Germinal center (tissue), 1 donor: ENCODE measurements around the gene NPM1.

Experiments
- DNase-seq: peaks from one replicate; pipeline ENCODE4 v3.0.0; 2012; ENCODE audit warnings: mixed read lengths, low spot score

NPM1 gene

GRCh38 chr5:171428168-171428696 is 40.6 kb downstream of the NPM1 start:
- DNase-seq = no peak

GRCh38 chr5:171428809-171429542 is 41.3 kb downstream of the NPM1 start:
- no peak for DNase-seq

- DNase-seq = no peak
Observed at GRCh38 chr5:171429543-171429910, 41.9 kb downstream of the NPM1 start.

GRCh38 chr5:171431251-171431777 is 43.7 kb downstream of the NPM1 start:
- DNase-seq = no peak

GRCh38 chr5:171432076-171432475 is 44.4 kb downstream of the NPM1 start:
- DNase-seq = no peak

- DNase-seq = no peak
Observed at GRCh38 chr5:171432583-171433351, 45.1 kb downstream of the NPM1 start.

GRCh38 chr5:171433352-171433698 is 45.7 kb downstream of the NPM1 start:
- no peak for DNase-seq

GRCh38 chr5:171433982-171434676 is 46.5 kb downstream of the NPM1 start:
- DNase-seq = no peak

GRCh38 chr5:171434874-171435273 is 47.2 kb downstream of the NPM1 start:
- DNase-seq = no peak

GRCh38 chr5:171435908-171436307 is 48.3 kb downstream of the NPM1 start:
- DNase-seq = no peak

GRCh38 chr5:171436804-171437285 is 49.2 kb downstream of the NPM1 start:
- no peak for DNase-seq

- DNase-seq = no peak
Observed at GRCh38 chr5:171437286-171437821, 49.7 kb downstream of the NPM1 start.

- DNase-seq = no peak
Observed at GRCh38 chr5:171438738-171439137, 51.1 kb downstream of the NPM1 start.

- no peak for DNase-seq
Observed at GRCh38 chr5:171441246-171441791, 53.7 kb downstream of the NPM1 start.

GRCh38 chr5:171442287-171443042 is 54.8 kb downstream of the NPM1 start:
- DNase-seq = no peak

GRCh38 chr5:171444582-171444981 is 56.9 kb downstream of the NPM1 start:
- DNase-seq = no peak

- no peak for DNase-seq
Observed at GRCh38 chr5:171445644-171446516, 58.2 kb downstream of the NPM1 start.

- DNase-seq = no peak
Observed at GRCh38 chr5:171447226-171447625, 59.6 kb downstream of the NPM1 start.

GRCh38 chr5:171449426-171449825 is 61.8 kb downstream of the NPM1 start:
- DNase-seq = no peak
